Fibroblast of lung (primary cell): Measurements from ENCODE around the gene ARMC3. TPM values are rescaled to one million over a fixed set of nuclear protein-coding genes. Genes with fewer than 3 reads are reported as not detected.

Experiments used
- DNase-seq, 2 donors: peaks; one replicate each; pipeline versions ENCODE4 v3.0.0 to v3.0.0-alpha.2; 2010; ENCODE audit warnings: low read depth in 2 of 2
- H2AFZ ChIP-seq: 2 replicates; pipeline ENCODE4 v1.5.1; 2012; ENCODE audit warnings: low read length, control low read depth, inconsistent platforms
- H3K27ac ChIP-seq: 2 replicates; pipeline ENCODE4 v1.5.1; 2011; ENCODE audit warnings: low read length, control low read depth; ENCODE audit not compliant: insufficient read depth
- H3K27me3 ChIP-seq: 2 replicates; pipeline ENCODE4 v1.5.1; 2011; ENCODE audit warnings: mild to moderate bottlenecking, low read length; ENCODE audit not compliant: control insufficient read depth, insufficient read depth
- H3K36me3 ChIP-seq: 2 replicates; pipeline ENCODE4 v1.5.1; 2011; ENCODE audit warnings: low read length; ENCODE audit not compliant: control insufficient read depth, insufficient read depth
- H3K4me1 ChIP-seq: 2 replicates; pipeline ENCODE4 v1.5.1; 2011; ENCODE audit warnings: low read length; ENCODE audit not compliant: control insufficient read depth, insufficient read depth; ENCODE audit errors: extremely low read depth
- H3K4me2 ChIP-seq: 2 replicates; pipeline ENCODE4 v1.5.1; 2011; ENCODE audit warnings: low read length, control low read depth; ENCODE audit not compliant: insufficient read depth; ENCODE audit errors: extremely low read depth
- H3K4me3 ChIP-seq, 4 experiments: fragments of 200-600 bp in 1 of 4; sonication (generic) in 1 of 4; replicated peaks in 1 of 4; 2 replicates each; pipeline ENCODE4 v1.5.1; 2011 to 2016; ENCODE audit warnings: low read length in 4 of 4, low read depth in 3 of 4, mild to moderate bottlenecking in 3 of 4, control low read depth in 2 of 4, inconsistent platforms in 1 of 4, mixed read lengths in 1 of 4; ENCODE audit not compliant: insufficient read depth in 1 of 4; ENCODE audit errors: control extremely low read depth in 1 of 4
- H3K79me2 ChIP-seq: 2 replicates; pipeline ENCODE4 v1.5.1; 2012; ENCODE audit warnings: mild to moderate bottlenecking, low read length, inconsistent platforms; ENCODE audit not compliant: control insufficient read depth, insufficient read depth
- H3K9ac ChIP-seq: 2 replicates; pipeline ENCODE4 v1.5.1; 2011; ENCODE audit warnings: mild to moderate bottlenecking, low read length, control low read depth; ENCODE audit not compliant: insufficient read depth
- H3K9me3 ChIP-seq: 2 replicates; pipeline ENCODE4 v1.5.1; 2012; ENCODE audit warnings: low read depth, low read length; ENCODE audit not compliant: control insufficient read depth, insufficient read depth
- H4K20me1 ChIP-seq: 2 replicates; pipeline ENCODE4 v1.5.1; 2011; ENCODE audit warnings: low read length; ENCODE audit not compliant: control insufficient read depth, insufficient read depth; ENCODE audit errors: extremely low read depth
- EZH2 ChIP-seq: IDR thresholded peaks from 2 replicates; pipeline ENCODE4 v1.5.1; 2012; ENCODE audit warnings: low read length, control low read depth, mild to moderate bottlenecking; ENCODE audit errors: missing control alignments
- polyA plus RNA-seq, 2 donors: library from polyadenylated mRNA; depleted of rRNA in 1 of 2; stranded (reverse) in 1 of 2; unstranded in 1 of 2; fragments of >200 nt; gene quantifications; 2 replicates each; pipeline ENCODE4 v1.2.1, GENCODE V29; 2011 to 2012; ENCODE audit warnings: missing spikeins in 1 of 2
- total RNA-seq: library from RNA; depleted of rRNA; stranded (reverse); fragments of >200 nt; gene quantifications from 2 replicates; pipeline ENCODE4 v1.2.1, GENCODE V29; 2014
- TF ChIP-seq, protein P1 (sequence below), 2 donors: IDR thresholded peaks in 1 of 2; conservative IDR thresholded peaks in 1 of 2; 1 replicate in 1 of 2; 2 replicates in 1 of 2; pipeline ENCODE4 v1.5.1; 2011 to 2012; ENCODE audit warnings: low read length in 2 of 2, control low read depth in 1 of 2, inconsistent platforms in 1 of 2, low read depth in 1 of 2, mild to moderate bottlenecking in 1 of 2

The ARMC3 gene
- total and polyA plus RNA-seq, 2 donors (not counting 1 experiment from before 2014, with no cell fraction given), result not detected

DNA sequence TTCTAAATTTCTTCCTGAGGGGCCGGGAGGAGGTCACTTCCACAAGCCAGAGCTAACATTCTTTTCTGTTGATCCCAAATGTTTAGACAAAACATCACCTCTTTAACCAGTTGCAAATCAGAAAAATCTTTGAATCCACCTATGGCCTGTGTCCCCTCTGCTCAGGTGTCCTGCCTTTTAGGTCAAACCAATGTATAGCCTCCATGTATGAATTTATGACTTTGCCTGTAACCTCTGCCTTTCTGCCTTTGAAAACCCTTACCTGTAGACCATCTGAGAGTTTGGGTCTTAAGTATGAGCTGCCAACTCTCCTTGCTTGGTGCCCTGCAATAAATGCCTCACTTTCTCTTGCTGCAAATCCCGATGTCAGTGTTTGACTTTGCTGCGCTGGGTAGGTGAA, 123.4 kb downstream of the ARMC3 start:
- DNase-seq, result no peak
- Histone ChIP-seq H4K20me1 (no peaks in the 10 kb centered on the region), H3K9ac (no peak overlapping the region), H2AFZ (no peak overlapping the region), H3K79me2 (no peaks in the 10 kb centered on the region), H3K27ac (no peak overlapping the region), H3K4me1 (no peaks in the 10 kb centered on the region), H3K36me3 (no peaks in the 10 kb centered on the region), H3K9me3 (no peaks in the 10 kb centered on the region), H3K4me2 (no peak overlapping the region), H3K4me3 (no peak overlapping the region), H3K27me3 (no peaks in the 10 kb centered on the region)
- TF ChIP-seq, protein P1, sequence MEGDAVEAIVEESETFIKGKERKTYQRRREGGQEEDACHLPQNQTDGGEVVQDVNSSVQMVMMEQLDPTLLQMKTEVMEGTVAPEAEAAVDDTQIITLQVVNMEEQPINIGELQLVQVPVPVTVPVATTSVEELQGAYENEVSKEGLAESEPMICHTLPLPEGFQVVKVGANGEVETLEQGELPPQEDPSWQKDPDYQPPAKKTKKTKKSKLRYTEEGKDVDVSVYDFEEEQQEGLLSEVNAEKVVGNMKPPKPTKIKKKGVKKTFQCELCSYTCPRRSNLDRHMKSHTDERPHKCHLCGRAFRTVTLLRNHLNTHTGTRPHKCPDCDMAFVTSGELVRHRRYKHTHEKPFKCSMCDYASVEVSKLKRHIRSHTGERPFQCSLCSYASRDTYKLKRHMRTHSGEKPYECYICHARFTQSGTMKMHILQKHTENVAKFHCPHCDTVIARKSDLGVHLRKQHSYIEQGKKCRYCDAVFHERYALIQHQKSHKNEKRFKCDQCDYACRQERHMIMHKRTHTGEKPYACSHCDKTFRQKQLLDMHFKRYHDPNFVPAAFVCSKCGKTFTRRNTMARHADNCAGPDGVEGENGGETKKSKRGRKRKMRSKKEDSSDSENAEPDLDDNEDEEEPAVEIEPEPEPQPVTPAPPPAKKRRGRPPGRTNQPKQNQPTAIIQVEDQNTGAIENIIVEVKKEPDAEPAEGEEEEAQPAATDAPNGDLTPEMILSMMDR (conservative IDR thresholded peaks at IDR 0.05 in 1 of 2, IDR thresholded peaks at IDR 0.05 in 1 of 2; ENCODE audit: low read depth in 1 of 2, low read length in 2 of 2), result no peak
- TF ChIP-seq EZH2, result no peak

DNA sequence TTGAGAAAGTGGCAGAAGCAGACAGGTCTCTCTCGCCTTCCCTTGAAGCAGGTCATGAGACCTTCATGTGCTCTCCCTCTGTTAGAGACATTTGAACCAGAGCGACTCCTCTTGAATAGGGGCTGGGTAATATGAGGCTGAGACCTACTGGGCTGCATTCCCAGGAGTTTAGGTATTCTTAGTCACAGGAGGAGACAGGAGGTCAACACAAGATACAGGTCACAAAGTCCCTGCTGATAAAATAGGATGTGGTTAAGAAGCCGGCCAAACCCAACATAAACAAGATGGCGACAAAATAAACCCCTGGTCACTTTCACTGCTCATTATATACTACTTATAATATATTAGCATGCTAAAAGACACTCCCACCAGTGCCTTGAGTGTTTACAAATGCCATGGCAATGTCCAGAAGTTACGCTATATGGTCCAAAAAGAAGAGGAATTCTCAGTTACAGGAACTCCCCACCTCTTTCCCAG, 124.0 kb downstream of the ARMC3 start:
- no peaks in the 10 kb centered on the region for H3K4me1 ChIP-seq
- no peaks in the 10 kb centered on the region for H3K27me3 ChIP-seq
- no peaks in the 10 kb centered on the region for H3K9me3 ChIP-seq
- H3K36me3 ChIP-seq, result no peaks in the 10 kb centered on the region
- no peaks in the 10 kb centered on the region for H3K79me2 ChIP-seq
- no peak overlapping the region for H2AFZ ChIP-seq
- H3K27ac ChIP-seq, result no peak overlapping the region
- no peak overlapping the region for H3K4me2 ChIP-seq
- TF ChIP-seq, protein P1 (conservative IDR thresholded peaks at IDR 0.05 in 1 of 2, IDR thresholded peaks at IDR 0.05 in 1 of 2; ENCODE audit: low read depth in 1 of 2, low read length in 2 of 2), result no peak
- TF ChIP-seq EZH2, result no peak
- no peaks in the 10 kb centered on the region for H4K20me1 ChIP-seq
- no peak overlapping the region for H3K9ac ChIP-seq
- no peak overlapping the region for H3K4me3 ChIP-seq
- no peak for DNase-seq

DNA sequence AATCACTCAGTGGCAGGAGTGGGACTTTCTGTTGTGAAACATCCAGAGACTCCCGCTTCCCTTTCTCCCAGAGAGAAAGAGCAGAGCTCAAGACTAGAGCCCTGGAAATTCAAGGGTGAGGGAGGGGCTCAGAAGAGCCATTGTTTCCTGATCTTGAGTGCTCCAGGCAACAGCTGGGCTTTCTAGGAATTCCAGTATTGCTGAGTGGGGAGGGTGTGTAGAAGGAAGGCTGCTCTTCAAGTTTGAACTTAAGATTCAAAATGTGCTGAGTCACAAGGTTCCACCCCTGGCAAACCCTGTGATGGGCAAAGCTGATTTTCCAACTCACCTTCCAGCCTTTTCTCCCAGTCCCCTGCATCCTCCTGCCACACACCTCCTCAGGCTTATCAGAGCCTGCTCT, 125.2 kb downstream of the ARMC3 start:
- H3K4me3 ChIP-seq, result no peak overlapping the region
- no peaks in the 10 kb centered on the region for H3K9me3 ChIP-seq
- H3K4me1 ChIP-seq, result no peaks in the 10 kb centered on the region
- no peak overlapping the region for H3K4me2 ChIP-seq
- H3K27ac ChIP-seq, result no peak overlapping the region
- H3K9ac ChIP-seq, result no peak overlapping the region
- no peaks in the 10 kb centered on the region for H4K20me1 ChIP-seq
- peak; percentile 9 to 25 for DNase-seq
- H3K36me3 ChIP-seq, result no peaks in the 10 kb centered on the region
- no peaks in the 10 kb centered on the region for H3K79me2 ChIP-seq
- TF ChIP-seq EZH2, result no peak
- TF ChIP-seq, protein P1 (conservative IDR thresholded peaks at IDR 0.05 in 1 of 2, IDR thresholded peaks at IDR 0.05 in 1 of 2; ENCODE audit: low read depth in 1 of 2, low read length in 2 of 2), result no peak
- no peak overlapping the region for H2AFZ ChIP-seq
- peaks cover 2% of the 10 kb centered on the region for H3K27me3 ChIP-seq
